SW 1271 (cell line): ENCODE results near the gene FXYD6.

Experiments used
- DNase-seq, 2 experiments: peaks; one replicate each; lab custom pipeline; 2025; lab: John Stamatoyannopoulos, UW

FXYD6 gene

DNA sequence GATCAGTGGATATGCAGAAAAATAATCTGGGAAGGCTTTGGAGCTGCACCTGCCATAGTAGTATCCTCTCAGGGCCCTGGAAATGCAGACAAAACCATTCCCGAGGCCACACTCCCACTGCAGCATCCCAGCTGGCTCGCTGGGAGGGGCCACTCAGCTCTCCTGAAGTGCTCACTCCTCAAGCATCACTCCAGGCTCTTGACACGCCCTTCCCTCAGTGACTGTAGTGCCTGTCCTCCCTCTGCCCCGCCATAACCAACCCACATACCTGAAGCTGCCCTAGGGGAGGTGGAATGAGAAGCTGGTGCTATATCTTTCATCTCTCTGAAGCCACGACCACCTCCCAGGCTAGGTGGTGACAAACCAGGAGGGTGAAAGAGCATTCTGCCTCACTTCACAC is 84.2 kb downstream of the FXYD6 start:
- DNase-seq = no peak

DNA sequence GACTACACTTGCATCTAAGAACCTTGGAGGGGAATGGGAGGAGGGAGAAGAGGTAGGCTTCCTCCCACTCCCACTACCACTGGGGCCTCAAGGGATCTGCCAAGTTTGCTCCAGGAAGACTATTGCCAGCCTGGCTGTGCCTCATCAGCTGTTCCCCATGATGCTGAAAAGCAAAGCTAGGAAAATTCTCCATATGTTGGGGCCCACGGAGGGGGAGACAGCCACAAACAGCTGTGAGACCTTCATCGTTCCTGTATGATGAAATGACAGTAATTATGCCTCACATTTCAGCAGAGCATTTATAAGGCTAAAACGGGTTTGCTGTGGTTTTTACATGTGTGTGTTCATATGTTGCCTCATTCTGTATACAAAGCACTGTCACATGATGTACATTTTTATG is 86.2 kb downstream of the FXYD6 start:
- DNase-seq = no peak

DNA sequence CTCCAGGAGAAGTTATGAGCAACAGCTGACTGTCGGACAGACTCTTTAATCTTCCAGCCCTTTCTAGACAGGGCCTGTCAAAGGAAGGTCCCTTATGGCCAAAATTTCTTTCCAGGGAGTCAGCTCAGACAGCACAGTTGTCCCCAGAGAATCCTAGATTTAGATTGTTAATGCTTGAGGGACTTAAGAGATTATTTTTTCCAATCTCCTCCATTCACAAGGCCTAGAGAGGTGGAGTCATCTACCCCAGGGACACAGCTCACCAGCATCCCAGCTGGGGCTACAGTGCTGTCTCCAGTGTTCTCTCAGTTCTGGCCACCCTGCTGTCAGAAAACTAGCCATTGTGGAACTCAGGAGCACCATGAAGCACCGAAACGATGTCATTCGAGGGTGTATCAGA is 87.2 kb downstream of the FXYD6 start:
- no peak for DNase-seq
